OCI-LY1 (cell line): Measurements from ENCODE around the gene KIRREL3.
"Not testable (repeated sequence)": the region's sequence is repeated elsewhere in the genome, so short reads cannot be mapped to it uniquely, and the experiment has no call there.

ENCODE experiments used
- CTCF ChIP-seq: fragments of 200-600 bp; sonication (generic), shearing (Covaris generic); IDR thresholded peaks from 2 replicates; pipeline ENCODE4 v1.5.1; 2017; ENCODE audit warnings: mild to moderate bottlenecking, antibody characterized with exemption, low read length, moderate library complexity, mixed read lengths
- EZH2 ChIP-seq: fragments of 200-600 bp; sonication (generic), shearing (Covaris generic); IDR thresholded peaks from 2 replicates; pipeline ENCODE4 v1.8.0; 2017; ENCODE audit warnings: borderline replicate concordance, mixed run types, mild to moderate bottlenecking, antibody characterized with exemption, low read length, moderate library complexity, mixed read lengths

DNA sequence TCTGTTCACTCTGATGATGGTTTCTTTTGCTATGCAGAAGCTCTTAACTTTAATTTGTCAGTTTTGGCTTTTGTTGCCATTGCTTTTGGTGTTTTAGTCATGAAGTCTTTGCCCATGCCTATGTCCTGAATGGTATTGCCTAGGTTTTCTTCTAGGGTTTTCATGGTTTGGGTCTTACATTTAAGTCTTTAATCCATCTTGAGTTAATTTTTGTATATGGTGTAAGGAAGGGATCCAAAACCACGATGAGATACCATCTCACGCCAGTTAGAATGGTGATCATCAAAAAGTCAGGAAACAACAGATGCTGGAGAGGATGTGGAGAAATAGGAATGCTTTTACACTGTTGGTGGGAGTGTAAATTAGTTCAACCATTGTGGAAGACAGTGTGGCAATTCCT lies 48.0 kb downstream of the KIRREL3 start:
- not testable (repeated sequence) for TF ChIP-seq CTCF, EZH2
